AML-193 (cell line): ENCODE data around the gene ABCB1.
"Not testable (repeated sequence)": the region's sequence is repeated elsewhere in the genome, so short reads cannot be mapped to it uniquely, and the experiment has no call there.

Experiments
- DNase-seq, 2 experiments: peaks; one replicate each; lab custom pipeline; 2025; lab: John Stamatoyannopoulos, UW

Gene ABCB1

GRCh38 chr7:87575521-87575920, 25.2 kb downstream of the ABCB1 start:
- no peak for DNase-seq

DNA sequence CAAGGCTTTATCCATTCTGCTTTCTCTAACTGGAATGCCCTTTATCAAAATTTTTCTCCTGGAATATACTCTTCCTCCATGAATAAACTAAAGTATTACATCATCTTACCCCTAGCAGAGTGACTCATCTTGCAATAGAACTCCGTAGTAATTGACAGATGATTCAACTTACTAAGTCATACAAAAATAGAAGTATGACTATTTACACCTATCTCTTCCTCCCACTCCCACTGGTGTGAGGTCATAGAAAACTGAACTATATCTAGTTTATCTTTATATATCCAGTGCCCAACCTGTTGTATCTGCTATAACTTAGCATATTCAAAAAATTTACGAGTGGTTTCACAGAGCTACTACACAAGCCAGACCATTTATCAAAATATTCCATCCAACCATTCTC, 26.1 kb downstream of the ABCB1 start:
- DNase-seq: no peak

DNA sequence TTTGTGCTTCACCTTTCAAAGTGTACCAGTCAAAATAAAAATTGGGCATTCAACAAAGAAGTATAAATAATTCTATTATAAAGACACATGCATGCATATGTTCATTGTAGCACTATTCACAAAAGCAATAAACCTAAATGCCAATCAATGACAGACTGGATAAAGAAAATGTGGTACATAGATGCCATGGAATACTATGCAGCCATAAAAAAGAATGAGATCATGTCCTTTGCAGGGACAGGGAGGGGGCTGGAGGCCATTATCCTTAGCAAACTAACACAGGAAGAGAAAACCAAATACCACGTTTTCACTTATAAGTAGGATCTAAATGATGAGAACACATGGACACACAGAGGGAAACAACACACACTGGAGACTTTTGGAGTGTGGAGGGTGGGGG, 28.2 kb downstream of the ABCB1 start:
- not testable (repeated sequence) for DNase-seq

GRCh38 chr7:87570178-87570577, 30.5 kb downstream of the ABCB1 start:
- DNase-seq: no peak

DNA sequence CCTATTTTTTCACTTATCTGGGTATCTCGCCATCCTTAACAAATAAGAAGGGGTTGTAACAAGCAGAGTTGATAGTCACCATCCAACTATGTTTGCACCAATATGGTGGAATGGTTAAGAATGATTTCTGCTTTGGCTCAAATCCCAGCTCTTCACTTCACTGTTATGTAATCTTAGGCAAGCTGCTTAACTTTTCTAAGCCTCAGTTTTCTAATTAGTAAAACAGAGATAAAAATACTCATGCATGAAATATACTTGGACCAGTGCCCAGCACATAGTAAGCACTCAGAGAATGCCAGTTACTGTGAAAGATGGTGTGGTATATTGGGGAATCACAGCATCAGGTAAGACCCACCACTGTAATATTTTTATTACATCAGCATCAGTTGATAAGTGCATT, 33.6 kb downstream of the ABCB1 start:
- no peak for DNase-seq

DNA sequence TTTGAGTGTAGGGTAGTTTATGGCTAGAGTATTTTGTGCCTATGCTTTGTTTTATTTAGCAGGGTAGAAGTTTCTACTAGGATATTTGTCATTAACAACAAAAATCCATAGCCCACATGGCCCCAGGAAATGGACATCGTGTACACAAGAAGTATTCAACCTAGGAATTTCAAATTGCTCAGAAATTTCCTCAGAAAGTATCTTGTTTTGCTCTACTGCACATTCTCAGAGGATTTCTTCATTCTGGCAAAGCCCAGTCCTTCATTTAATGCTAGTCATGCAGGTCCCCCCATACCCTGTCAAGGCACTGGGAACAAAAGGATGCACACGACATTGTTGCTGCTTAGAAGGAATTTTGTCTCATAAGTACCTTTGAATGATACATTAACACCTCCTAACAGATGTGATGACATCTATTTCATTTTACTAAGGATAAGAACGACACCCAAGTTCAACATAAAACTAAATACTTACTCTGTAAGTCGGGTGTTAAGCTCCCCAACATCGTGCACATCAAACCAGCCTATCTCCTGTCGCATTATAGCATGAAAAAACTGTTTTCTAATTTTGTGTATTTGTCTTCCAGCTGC, 34.3 kb downstream of the ABCB1 start:
- DNase-seq: no peak

- DNase-seq: no peak
Measured at GRCh38 chr7:87565877-87566276, 34.8 kb downstream of the ABCB1 start.

- peak in 1 of 2 experiments; percentile 19 for DNase-seq
Measured at GRCh38 chr7:87564296-87564963, 36.3 kb downstream of the ABCB1 start.

GRCh38 chr7:87561702-87562101, 39.0 kb downstream of the ABCB1 start:
- DNase-seq: no peak

GRCh38 chr7:87561102-87561501, 39.6 kb downstream of the ABCB1 start:
- DNase-seq: no peak

- DNase-seq: no peak
Measured at GRCh38 chr7:87552351-87552900, 48.3 kb downstream of the ABCB1 start.

GRCh38 chr7:87548123-87548919, 52.4 kb downstream of the ABCB1 start:
- DNase-seq: no peak

DNA sequence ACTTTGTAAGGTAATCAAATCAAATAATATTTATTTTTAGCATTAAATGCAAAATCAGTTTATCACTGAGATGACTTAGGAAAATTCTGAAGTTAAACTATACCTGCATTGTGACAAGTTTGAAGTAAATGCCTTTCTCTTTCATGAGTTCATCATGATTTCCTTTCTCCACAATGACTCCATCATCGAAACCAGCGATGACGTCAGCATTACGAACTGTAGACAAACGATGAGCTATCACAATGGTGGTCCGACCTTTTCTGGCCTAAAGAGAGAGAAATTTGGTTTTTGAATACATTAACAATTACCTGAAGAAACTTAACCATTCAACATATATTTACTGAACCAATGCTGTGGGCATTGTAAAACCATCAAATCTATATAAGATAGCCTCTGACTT, 54.9 kb downstream of the ABCB1 start:
- DNase-seq: no peak

GRCh38 chr7:87543623-87544022, 57.1 kb downstream of the ABCB1 start:
- no peak for DNase-seq

- no peak for DNase-seq
Measured at GRCh38 chr7:87541648-87542047, 59.0 kb downstream of the ABCB1 start.

DNA sequence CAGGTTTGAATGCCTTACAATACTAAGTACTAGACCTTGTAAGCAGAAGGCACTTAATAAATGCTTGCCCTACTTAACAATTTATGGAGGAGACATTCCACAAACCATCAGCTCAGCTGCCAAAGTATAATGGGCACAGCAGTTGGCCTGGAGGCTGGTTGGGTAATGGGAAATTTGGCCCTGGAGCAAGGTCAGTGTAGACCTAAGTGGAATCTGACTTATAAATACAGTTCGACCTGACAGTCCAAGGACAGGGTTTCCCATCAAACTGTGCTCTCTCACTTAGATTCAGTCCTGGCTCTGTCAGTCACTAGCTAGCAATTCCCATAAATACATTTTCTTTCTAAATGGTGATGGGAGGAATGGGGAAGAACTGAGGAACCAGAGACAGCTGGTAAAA, 62.6 kb downstream of the ABCB1 start:
- no peak for DNase-seq

DNA sequence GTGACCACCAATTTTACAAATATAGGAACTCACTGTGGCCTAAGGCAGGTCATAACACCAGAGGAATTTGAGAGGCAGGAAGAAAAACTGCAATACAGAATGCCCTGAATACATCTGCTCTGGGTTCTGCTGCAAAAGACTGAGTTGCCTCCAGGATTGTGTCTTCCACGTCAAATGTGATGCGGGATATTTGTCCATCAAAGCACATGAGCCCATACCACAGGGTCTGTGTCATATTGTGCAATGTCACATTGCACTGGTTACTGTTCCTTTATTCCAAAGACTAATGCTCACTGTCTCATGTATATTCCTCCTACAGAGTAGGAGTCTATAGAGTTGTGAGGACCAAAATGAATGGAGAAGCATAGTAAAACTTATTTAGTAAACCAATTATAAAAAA, 66.6 kb downstream of the ABCB1 start:
- no peak for DNase-seq

DNA sequence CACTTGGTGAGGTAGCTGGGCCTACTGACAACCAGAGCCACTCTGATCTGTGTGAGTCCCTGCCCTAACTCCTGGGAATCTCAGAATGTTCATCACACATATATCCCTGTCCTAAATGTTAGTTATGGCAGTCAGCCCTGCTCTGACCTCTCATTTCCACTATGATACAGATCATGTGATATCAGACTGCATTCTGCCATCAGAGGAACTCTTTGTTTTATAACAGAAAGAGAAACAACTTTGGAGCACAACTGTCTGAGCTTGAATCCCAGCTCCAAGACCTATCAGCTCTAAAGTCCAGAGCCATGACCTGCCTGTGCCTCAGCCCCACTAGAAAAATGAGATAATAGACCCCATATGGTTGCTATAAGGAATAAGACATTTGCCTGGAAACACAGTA, 70.6 kb downstream of the ABCB1 start:
- no peak for DNase-seq

- DNase-seq: no peak
Measured at GRCh38 chr7:87528730-87529129, 72.0 kb downstream of the ABCB1 start.

GRCh38 chr7:87518735-87519134, 81.9 kb downstream of the ABCB1 start:
- no peak for DNase-seq

- peak; percentile 35 to 46 for DNase-seq
Measured at GRCh38 chr7:87517891-87518290, 82.8 kb downstream of the ABCB1 start.

- peak; percentile 35 to 46 for DNase-seq
Measured at GRCh38 chr7:87517136-87517815, 83.4 kb downstream of the ABCB1 start.
